ENCODE results near the gene ELAVL3. TPM values are rescaled to one million over a fixed set of nuclear protein-coding genes. Genes with fewer than 3 reads are reported as not detected.

ELAVL3 gene
- total and polyA plus RNA-seq, 2 of the 4 experiments (the other 2 are of a cell fraction): not detected

DNA sequence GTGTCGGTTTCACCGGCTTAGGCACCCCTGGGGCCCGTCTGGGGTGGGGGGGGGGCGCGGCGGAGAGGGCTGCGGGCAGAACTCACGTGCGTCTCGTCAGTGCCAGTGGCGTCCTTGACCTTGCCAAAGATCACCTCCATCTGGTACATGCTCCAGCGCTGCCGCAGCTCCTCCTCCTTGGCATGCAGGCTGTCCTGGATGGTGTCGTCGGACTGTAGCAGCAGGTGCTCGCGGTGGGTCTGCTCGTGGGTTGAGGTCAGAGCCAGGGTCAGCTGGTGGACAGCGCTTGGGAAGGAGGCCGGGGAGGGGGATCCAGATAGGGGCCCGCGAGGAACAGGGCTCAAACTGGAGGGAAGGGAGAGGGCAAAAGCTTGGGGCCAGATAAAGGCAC, 57.1 kb downstream of the ELAVL3 start:
- Histone ChIP-seq H2BK15ac (ENCODE audit: low read depth, low read length) (no peak overlapping the region), H4K8ac (ENCODE audit: low read depth in 2 of 2, low read length in 2 of 2) (no peak overlapping the region), H3K9me3 (ENCODE audit: control insufficient read depth, insufficient read depth, low read length) (no peaks in the 10 kb centered on the region), H3K36me3 (ENCODE audit: control insufficient read depth, insufficient read depth, low read length) (no peaks in the 10 kb centered on the region), H4K20me1 (ENCODE audit: insufficient read depth, low read length) (no peaks in the 10 kb centered on the region), H2AFZ (replicated peaks; ENCODE audit: low read length, poor library complexity) (peak overlapping the region; percentile 56), H2AK5ac (ENCODE audit: low read depth, low read length) (no peak overlapping the region), H3K79me1 (ENCODE audit: low read depth in 1 of 2, low read length in 2 of 2) (no peaks in the 10 kb centered on the region), H3K18ac (ENCODE audit: low read depth, low read length) (no peak overlapping the region), H3K23ac (ENCODE audit: low read depth, low read length) (no peak overlapping the region; the same call in 1 of the 2 replicates), H2AK9ac (replicated peaks; ENCODE audit: low read depth, low read length, poor library complexity) (no peak overlapping the region), H3K4me3 (ENCODE audit: insufficient read depth, low read depth, low read length) (no peak overlapping the region), H3K56ac (ENCODE audit: extremely low read depth, insufficient read depth, low read length) (no peak overlapping the region), H3K27me3 (ENCODE audit: control insufficient read depth, insufficient read depth, low read length) (peaks cover 37% of the 10 kb centered on the region), H2BK120ac (ENCODE audit: low read depth, low read length) (no peak overlapping the region), H3K4me2 (ENCODE audit: low read depth, low read length) (no peak overlapping the region), H3K9ac (ENCODE audit: low read depth, low read length) (no peak overlapping the region), H3K27ac (ENCODE audit: insufficient read depth, low read length) (no peak overlapping the region), H3K9me1 (ENCODE audit: insufficient read depth, low read length) (no peaks in the 10 kb centered on the region), H4K5ac (ENCODE audit: low read depth, low read length) (no peak overlapping the region), H3K4ac (ENCODE audit: low read depth, low read length) (no peak overlapping the region), H3K4me1 (ENCODE audit: control insufficient read depth, insufficient read depth, low read length) (peaks cover 2% of the 10 kb centered on the region; the same call in 1 of the 2 replicates), H3K14ac (replicated peaks; ENCODE audit: low read depth, low read length) (no peak overlapping the region), H2BK5ac (ENCODE audit: low read depth, low read length, poor library complexity, severe bottlenecking) (no peak overlapping the region), H2BK20ac (ENCODE audit: low read depth, low read length) (no peak overlapping the region), H4K91ac (ENCODE audit: insufficient read depth, low read depth, low read length) (no peak overlapping the region)
- no peak for DNase-seq
- in situ Hi-C loops (cut with MboI; ENCODE audit: low sequenced_read_pairs) (no loop called here), intact Hi-C loops (cut with micrococcal nuclease) (loop anchor here (5.0 kb wide), 1 partner anchor 41 kb away; the partner anchor contains the start of gene EPOR), dilution Hi-C loops (cut with HindIII; ENCODE audit: low sequenced_read_pairs, unreplicated experiment) (no loop called here)
- WGBS, 2 experiments (ENCODE audit: extremely low coverage in 2 of 2, insufficient read length in 1 of 2): 40% methylated on average over 2 of the region's 22 CpGs; no CpG with 5 or more reads in 1 of the 2 experiments
- ATAC-seq (ENCODE audit: low read depth): no peak
- no TSS peak for BruUV-seq (replicated peaks)
- TF ChIP-seq SMC3 (IDR thresholded peaks at IDR 0.05; ENCODE audit: low read depth, low read length): no peak
- TF ChIP-seq POLR2A (IDR thresholded peaks at IDR 0.05; ENCODE audit: low read depth, low read length): no peak
- TF ChIP-seq MAFK (IDR thresholded peaks at IDR 0.05; ENCODE audit: low read depth, low read length): no peak
- CTCF ChIA-PET: interaction anchor here (0.8 kb wide), 1 partner anchor 41 kb away, joined by 3 read pairs; no protein-coding TSS in a partner anchor
- POLR2A ChIA-PET (ENCODE audit: unreplicated experiment): no interaction called here
